Parathyroid adenoma (tissue), 2 donors: ENCODE results near the gene RFESD.
A peak's percentile ranks its signal among the peaks of the same experiment; 100 is the strongest.

ENCODE experiments used
- H2AFZ ChIP-seq: fragments of 300-600 bp; sonication (generic); one replicate; pipeline ENCODE4 v1.7.0; 2017; ENCODE audit warnings: antibody characterized with exemption, mild to moderate bottlenecking
- H3K27ac ChIP-seq: fragments of 300-600 bp; sonication (generic); one replicate; pipeline ENCODE4 v1.7.0; 2017
- H3K27me3 ChIP-seq: fragments of 300-600 bp; sonication (generic); one replicate; pipeline ENCODE4 v1.7.0; 2017; ENCODE audit warnings: low read length; ENCODE audit not compliant: control insufficient read depth, insufficient read depth
- H3K36me3 ChIP-seq: fragments of 300-600 bp; sonication (generic); one replicate; pipeline ENCODE4 v1.7.0; 2017; ENCODE audit warnings: low read length; ENCODE audit not compliant: control insufficient read depth, insufficient read depth
- H3K4me1 ChIP-seq: fragments of 300-600 bp; sonication (generic); one replicate; pipeline ENCODE4 v1.7.0; 2017; ENCODE audit warnings: control low read depth
- H3K4me2 ChIP-seq: fragments of 300-600 bp; sonication (generic); one replicate; pipeline ENCODE4 v1.7.0; 2017; ENCODE audit warnings: low read length
- H3K4me3 ChIP-seq: fragments of 300-600 bp; sonication (generic); one replicate; pipeline ENCODE4 v1.7.0; 2017; ENCODE audit warnings: low read depth, low read length
- H3K79me2 ChIP-seq: fragments of 300-600 bp; sonication (generic); one replicate; pipeline ENCODE4 v1.7.0; 2017; ENCODE audit warnings: control low read depth
- H3K9ac ChIP-seq: fragments of 300-600 bp; sonication (generic); one replicate; pipeline ENCODE4 v1.7.0; 2017; ENCODE audit warnings: mild to moderate bottlenecking
- H3K9me3 ChIP-seq: fragments of 300-600 bp; sonication (generic); one replicate; pipeline ENCODE4 v1.7.0; 2017; ENCODE audit warnings: low read length; ENCODE audit not compliant: control insufficient read depth
- TF ChIP-seq, protein P1 (sequence below): fragments of 300-600 bp; sonication (generic); IDR thresholded peaks from one replicate; pipeline ENCODE4 v1.7.0; 2017; ENCODE audit warnings: antibody characterized with exemption, mild to moderate bottlenecking
- donor health status: primary hyperparathyroidism.

RFESD gene

DNA sequence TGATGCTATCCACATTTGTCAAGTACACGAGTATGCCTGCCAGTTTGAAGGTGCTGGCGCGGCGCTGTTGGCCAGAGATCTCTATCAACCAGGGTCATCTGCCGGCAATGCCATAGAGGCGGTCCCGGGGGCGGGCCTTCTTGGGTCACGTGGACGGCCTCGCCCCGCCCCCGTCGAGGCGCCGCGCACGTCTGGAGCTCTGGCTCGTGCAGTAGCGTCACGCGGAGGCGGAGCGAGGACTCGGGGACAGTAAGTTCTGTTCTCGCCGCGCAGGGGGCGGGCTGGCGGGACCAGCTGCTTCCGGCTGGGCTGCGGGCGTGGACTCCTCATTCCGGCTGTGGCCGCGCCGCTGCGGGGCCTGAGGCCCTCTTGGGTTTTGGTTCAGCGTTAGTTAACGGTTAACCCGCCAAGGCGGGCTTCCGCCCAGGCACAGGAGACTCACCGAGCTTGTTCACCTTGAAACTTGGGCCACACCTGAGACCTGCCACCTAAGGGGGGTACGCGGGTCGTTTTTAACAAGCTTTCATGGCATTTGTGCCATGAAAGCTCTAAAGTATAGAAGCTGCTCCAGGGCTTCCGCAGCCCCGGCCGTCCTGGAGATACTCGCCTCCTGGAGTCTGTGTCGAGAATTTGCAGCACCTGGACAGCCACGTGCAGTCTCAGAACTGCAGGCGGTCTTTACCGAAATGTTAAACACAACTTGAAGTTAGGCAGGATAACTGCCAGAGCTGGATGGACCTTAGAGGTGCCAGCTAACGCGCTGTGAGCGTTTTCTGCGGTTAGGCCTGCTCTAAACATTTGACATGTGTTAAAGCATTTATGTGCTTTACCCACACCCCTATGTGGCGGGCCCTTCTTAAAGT is at the start of gene RFESD:
RFESD (plus strand) TSS at position 209 of the 863 bp plus-strand sequence. CDS start 5,495 bp downstream, outside the sequence.
- Histone ChIP-seq H3K4me1 (peaks cover 11% of the 10 kb centered on the region), H3K36me3 (no peaks in the 10 kb centered on the region), H3K4me3 (peak within 1 kb of the TSS; percentile 70), H3K79me2 (no peaks in the 10 kb centered on the region), H3K9me3 (no peaks in the 10 kb centered on the region), H3K4me2 (peak within 1 kb of the TSS; percentile 84), H3K27me3 (no peaks in the 10 kb centered on the region), H2AFZ (peak within 1 kb of the TSS; percentile 95), H3K9ac (peak within 1 kb of the TSS; percentile 68), H3K27ac (peak within 1 kb of the TSS; percentile 97)
- TF ChIP-seq, protein P1, sequence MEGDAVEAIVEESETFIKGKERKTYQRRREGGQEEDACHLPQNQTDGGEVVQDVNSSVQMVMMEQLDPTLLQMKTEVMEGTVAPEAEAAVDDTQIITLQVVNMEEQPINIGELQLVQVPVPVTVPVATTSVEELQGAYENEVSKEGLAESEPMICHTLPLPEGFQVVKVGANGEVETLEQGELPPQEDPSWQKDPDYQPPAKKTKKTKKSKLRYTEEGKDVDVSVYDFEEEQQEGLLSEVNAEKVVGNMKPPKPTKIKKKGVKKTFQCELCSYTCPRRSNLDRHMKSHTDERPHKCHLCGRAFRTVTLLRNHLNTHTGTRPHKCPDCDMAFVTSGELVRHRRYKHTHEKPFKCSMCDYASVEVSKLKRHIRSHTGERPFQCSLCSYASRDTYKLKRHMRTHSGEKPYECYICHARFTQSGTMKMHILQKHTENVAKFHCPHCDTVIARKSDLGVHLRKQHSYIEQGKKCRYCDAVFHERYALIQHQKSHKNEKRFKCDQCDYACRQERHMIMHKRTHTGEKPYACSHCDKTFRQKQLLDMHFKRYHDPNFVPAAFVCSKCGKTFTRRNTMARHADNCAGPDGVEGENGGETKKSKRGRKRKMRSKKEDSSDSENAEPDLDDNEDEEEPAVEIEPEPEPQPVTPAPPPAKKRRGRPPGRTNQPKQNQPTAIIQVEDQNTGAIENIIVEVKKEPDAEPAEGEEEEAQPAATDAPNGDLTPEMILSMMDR = peak; percentile 29

DNA sequence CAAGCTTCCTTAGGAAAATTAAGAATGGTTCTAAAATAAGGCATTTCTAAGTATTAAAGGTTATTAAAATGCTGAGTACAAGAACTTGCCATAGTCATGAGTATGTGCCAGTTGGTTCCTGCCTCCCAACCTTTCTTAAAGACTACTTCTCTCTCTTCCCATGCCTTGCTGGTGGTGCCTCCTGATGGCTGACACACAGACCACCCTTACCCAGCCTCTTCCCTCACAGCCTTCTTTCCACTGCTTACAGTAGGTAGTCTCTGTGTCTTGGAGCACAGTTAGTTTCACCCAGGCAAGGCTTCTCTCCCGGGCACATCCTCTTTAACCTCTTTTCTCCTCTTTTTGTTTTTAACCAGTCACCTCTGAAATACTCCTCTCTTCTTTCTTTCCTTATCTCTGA is 47.3 kb upstream of the RFESD start:
- Histone ChIP-seq H3K4me3 (no peak overlapping the region), H3K27ac (no peak overlapping the region), H3K36me3 (no peaks in the 10 kb centered on the region), H3K4me2 (no peak overlapping the region), H3K79me2 (no peaks in the 10 kb centered on the region), H2AFZ (no peak overlapping the region), H3K4me1 (peaks cover 7% of the 10 kb centered on the region), H3K27me3 (no peaks in the 10 kb centered on the region), H3K9me3 (no peaks in the 10 kb centered on the region), H3K9ac (no peak overlapping the region)
- TF ChIP-seq, protein P1 = no peak

DNA sequence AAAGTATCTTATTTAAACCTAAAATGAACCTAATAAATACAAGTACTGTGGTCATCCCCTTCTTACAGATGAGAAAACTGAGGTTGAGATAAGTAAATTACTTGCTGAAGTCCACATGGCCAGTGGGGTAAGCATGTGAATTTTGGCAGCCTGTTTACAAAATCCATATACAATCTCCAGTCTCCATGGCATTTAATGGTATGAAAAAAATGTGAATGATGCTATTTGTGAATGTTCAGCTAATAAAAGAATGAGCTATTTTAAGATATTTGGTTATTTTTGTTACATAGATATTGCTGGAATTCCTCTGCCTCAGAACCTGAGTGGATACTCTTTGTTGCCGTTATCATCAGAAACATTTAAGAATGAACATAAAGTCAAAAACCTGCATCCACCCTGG is 46.0 kb upstream of the RFESD start:
- H2AFZ ChIP-seq = no peak overlapping the region
- H3K79me2 ChIP-seq = no peaks in the 10 kb centered on the region
- no peaks in the 10 kb centered on the region for H3K9me3 ChIP-seq
- no peak overlapping the region for H3K4me2 ChIP-seq
- H3K9ac ChIP-seq = no peak overlapping the region
- H3K4me3 ChIP-seq = no peak overlapping the region
- TF ChIP-seq, protein P1 = no peak
- no peak overlapping the region for H3K27ac ChIP-seq
- H3K36me3 ChIP-seq = no peaks in the 10 kb centered on the region
- H3K27me3 ChIP-seq = no peaks in the 10 kb centered on the region
- H3K4me1 ChIP-seq = peaks cover 7% of the 10 kb centered on the region

DNA sequence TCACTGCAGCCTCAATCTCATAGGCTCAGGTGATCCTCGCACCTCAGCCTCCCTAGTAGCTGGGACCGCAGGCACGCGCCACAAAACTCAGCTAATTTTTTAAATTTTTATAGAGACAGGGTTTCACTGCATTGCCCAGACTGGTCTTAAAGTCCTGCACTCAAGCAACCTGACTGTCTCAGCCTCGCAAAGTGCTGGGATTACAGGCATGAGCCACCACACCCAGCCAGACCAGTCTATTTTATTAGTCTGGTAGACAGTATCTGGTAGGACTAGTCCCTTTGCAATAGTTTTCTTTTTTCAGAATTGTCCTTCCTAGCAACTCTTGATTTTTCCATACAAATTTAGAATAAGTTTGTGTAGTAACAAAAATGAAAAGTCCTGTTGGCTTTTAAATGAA is 40.8 kb upstream of the RFESD start:
- TF ChIP-seq, protein P1 = no peak
- Histone ChIP-seq H3K79me2 (no peaks in the 10 kb centered on the region), H3K9ac (no peak overlapping the region), H3K27ac (no peak overlapping the region), H3K27me3 (no peaks in the 10 kb centered on the region), H3K9me3 (no peaks in the 10 kb centered on the region), H3K4me2 (no peak overlapping the region), H3K4me3 (no peak overlapping the region), H3K36me3 (no peaks in the 10 kb centered on the region), H2AFZ (no peak overlapping the region), H3K4me1 (peaks cover 7% of the 10 kb centered on the region)

DNA sequence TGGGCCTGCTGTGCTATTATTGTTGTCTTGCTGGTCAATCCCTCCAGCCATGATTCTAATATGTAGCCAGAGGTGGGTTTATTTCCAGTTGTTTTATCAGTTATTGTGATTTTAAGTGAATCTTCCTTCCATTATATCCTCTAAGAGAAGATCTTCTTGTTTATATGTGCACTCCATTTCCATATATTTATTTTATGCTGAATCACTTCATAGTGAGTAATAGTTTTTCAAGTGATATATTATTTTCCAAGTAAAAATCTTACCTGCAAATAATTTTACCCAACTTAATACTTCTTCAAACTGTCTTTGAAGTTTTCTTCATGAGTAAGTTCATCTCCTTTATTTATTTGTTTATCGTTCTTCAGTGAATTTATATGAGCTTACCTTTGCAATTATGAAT is 40.2 kb upstream of the RFESD start:
- Histone ChIP-seq H3K4me3 (no peak overlapping the region), H3K27ac (no peak overlapping the region), H3K4me2 (no peak overlapping the region), H3K9me3 (no peaks in the 10 kb centered on the region), H2AFZ (no peak overlapping the region), H3K27me3 (no peaks in the 10 kb centered on the region), H3K4me1 (peaks cover 7% of the 10 kb centered on the region), H3K79me2 (no peaks in the 10 kb centered on the region), H3K9ac (no peak overlapping the region), H3K36me3 (no peaks in the 10 kb centered on the region)
- TF ChIP-seq, protein P1 = no peak
